Nasal cavity respiratory epithelium epithelial cell of viscerocranial mucosa (primary cell): ENCODE results near the gene SORL1. TPM values are rescaled to one million over a fixed set of nuclear protein-coding genes. Genes with fewer than 3 reads are reported as not detected.

Experiments
- total RNA-seq: library from RNA; depleted of rRNA; stranded (reverse); fragments of >200 nt; gene quantifications from 2 replicates; pipeline ENCODE4 v1.2.3, GENCODE V29; 2014

Gene SORL1, protein sequence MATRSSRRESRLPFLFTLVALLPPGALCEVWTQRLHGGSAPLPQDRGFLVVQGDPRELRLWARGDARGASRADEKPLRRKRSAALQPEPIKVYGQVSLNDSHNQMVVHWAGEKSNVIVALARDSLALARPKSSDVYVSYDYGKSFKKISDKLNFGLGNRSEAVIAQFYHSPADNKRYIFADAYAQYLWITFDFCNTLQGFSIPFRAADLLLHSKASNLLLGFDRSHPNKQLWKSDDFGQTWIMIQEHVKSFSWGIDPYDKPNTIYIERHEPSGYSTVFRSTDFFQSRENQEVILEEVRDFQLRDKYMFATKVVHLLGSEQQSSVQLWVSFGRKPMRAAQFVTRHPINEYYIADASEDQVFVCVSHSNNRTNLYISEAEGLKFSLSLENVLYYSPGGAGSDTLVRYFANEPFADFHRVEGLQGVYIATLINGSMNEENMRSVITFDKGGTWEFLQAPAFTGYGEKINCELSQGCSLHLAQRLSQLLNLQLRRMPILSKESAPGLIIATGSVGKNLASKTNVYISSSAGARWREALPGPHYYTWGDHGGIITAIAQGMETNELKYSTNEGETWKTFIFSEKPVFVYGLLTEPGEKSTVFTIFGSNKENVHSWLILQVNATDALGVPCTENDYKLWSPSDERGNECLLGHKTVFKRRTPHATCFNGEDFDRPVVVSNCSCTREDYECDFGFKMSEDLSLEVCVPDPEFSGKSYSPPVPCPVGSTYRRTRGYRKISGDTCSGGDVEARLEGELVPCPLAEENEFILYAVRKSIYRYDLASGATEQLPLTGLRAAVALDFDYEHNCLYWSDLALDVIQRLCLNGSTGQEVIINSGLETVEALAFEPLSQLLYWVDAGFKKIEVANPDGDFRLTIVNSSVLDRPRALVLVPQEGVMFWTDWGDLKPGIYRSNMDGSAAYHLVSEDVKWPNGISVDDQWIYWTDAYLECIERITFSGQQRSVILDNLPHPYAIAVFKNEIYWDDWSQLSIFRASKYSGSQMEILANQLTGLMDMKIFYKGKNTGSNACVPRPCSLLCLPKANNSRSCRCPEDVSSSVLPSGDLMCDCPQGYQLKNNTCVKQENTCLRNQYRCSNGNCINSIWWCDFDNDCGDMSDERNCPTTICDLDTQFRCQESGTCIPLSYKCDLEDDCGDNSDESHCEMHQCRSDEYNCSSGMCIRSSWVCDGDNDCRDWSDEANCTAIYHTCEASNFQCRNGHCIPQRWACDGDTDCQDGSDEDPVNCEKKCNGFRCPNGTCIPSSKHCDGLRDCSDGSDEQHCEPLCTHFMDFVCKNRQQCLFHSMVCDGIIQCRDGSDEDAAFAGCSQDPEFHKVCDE (N-terminal part only)
- 31.8 and 34.2 TPM in 2 replicates for total RNA-seq

DNA sequence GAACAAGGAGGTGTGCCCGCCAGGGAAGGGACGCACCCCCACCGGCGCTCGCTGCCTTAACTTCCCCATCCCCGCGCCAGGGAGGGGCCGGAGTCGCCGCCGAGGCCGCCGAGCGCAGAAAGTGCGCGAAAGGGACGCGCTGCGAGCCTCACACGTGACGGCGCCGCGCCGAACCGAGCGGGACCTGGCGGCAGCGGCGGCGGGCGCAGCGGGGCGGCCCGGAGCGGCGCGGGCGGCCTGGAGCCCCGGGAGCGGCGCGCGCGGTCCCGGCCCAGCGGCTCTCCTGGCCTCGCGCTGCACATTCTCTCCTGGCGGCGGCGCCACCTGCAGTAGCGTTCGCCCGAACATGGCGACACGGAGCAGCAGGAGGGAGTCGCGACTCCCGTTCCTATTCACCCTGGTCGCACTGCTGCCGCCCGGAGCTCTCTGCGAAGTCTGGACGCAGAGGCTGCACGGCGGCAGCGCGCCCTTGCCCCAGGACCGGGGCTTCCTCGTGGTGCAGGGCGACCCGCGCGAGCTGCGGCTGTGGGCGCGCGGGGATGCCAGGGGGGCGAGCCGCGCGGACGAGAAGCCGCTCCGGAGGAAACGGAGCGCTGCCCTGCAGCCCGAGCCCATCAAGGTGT, at the start of gene SORL1:
TSS of gene SORL1 (plus strand) at position 329 of the 623 bp plus-strand sequence. CDS start at position 347, 18 bp downstream.

DNA sequence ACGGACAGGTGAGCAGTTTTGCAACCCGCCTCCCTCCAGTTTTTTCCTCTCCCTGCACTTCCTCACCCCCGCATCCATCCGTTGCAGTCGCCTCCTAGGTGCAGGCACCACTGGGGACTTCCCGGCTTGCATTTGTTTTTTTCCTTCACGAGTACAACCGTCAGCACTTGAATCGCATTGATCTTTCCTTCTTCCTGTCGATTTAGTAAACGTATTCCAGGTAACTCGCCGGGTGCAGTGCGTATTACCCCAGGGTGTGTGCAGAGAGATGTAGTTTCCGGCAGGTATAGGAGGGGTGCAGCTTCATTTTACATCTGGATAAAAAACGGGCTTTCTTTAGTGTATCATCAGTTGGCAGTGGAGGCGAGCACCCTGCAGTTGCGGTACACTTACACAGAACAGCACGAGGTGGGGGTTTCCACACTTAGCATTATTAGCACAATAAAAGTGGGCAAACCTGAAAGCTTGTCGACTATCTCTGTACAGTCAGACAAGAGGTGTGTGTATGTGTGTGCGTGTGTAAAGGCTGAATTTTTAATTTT, 566 bp downstream of the SORL1 start, which contains the start of gene SORL1-AS1:
TSS of gene SORL1-AS1 (minus strand) at position 359 of the 542 bp plus-strand sequence.

Other genes starting within 250 kb of the SORL1 start
- gene SC5D, start 159.5 kb upstream of the SORL1 start, total RNA-seq: 89.3 and 105 TPM in 2 replicates